Activated T-cell treated with anti-CD3 and anti-CD28 coated beads, Interleukin-2, amount 50 U/mL, for 48 hours (primary cell): ENCODE measurements around the gene TMEM134.
A peak's percentile ranks its signal among the peaks of the same experiment; 100 is the strongest.
"Not testable (repeated sequence)": the region's sequence is repeated elsewhere in the genome, so short reads cannot be mapped to it uniquely, and the experiment has no call there.

Experiments
- DNase-seq, 2 experiments: peaks; one replicate each; pipeline ENCODE4 v3.0.0-alpha.2; 2020

TMEM134 gene

DNA sequence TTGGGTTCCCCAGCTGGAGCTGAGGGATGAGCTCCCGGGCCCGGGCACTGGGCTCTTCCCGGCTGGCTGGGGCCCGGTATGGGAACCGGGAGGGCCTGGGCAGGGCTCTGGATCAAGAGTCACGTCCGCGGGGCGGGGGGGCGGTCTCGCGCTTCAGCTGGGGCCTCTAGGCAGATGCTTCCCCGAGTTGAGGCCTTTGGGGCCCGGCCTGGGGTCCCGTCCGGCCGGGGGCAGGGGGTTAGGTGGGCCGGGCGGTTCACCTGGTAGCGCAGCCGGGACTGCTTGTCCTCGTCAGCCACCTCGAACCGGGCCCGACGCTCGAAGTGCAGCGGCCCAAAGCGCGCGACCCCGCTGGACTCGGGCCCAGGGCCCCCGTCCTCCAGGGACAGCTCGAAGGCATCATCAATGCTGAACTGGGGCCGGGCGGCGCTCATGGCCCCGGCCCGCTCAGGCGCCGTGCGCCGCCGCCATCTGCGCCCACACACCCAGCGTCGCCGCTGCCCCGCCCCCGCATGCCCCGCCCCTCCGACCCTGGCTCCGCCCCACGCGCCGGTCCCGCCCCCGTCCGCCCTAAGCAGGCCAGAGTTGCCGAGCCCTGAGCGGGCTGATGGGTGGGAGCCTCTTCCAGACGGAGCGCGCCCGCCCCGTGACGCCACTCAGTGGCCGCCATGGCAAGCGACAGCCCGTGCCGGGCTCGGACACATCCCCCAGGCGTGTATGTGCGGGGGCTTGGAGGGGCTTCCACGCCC, at the start of gene TMEM134:
TMEM134 (minus strand) TSS at position 493 of the 749 bp plus-strand sequence; CDS start at position 434, 59 bp downstream.
- DNase-seq, result peak; percentile 93 to 94

DNA sequence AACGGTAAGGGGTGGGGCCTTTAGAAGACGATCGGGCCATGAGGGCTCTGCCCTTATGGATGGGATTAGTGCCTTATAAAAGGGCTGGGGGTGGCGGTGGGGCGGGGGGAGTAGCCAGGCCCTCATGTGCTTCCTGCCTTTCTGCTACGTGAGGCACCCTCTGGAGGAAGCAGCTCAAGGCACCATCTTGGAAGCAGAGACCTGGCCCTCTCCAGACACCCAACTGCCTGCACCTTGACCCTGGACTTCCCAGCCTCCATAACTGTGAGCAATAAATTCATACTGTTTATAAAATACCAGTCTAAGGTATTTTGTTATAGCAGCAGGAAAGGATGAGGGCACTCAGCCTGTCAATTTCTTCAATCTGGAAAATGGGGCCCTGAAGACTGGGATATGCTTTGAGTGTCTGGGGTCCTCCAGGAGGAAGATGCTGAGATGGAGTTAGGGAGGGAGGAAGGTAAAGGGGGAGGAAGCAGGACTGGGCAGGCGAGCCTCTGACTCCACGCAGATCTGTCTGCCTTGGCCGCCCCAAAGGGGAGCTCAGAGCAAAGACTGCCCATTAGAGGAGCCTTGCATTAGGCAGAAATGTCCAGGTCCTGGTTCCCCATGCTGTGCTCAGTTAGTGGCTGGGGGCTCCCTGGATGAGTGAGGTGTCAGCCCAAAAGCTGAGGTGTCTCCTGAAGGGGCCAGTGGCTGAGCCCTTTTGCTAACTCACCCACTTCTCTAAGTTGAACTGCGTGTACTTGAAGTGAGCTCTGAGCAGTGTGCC, 48.9 kb upstream of the TMEM134 start:
- DNase-seq, result no peak

- no peak for DNase-seq
Observed at GRCh38 chr11:67516806-67517205, 47.8 kb upstream of the TMEM134 start.

DNA sequence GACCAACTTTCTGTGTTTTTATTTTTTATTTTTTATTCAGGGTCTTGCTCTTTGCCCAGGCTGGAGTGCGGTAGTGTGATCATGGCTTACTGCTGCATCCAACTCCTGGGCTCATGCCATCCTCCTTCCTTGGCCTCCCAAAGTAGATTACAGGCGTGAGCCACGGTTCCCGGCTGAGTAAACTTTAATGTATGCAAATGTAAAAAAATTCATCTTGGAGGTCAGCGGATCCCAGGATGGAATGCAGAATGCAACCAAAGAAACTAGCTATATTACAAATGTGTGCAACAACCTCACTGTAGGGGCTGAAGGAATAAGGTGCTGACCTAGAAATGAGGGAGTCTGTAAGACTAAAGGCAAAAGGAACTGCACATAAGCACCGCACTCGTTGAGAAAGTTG, 45.1 kb upstream of the TMEM134 start:
- no peak for DNase-seq

GRCh38 chr11:67511558-67511957, 42.5 kb upstream of the TMEM134 start:
- DNase-seq, result not testable (repeated sequence)

DNA sequence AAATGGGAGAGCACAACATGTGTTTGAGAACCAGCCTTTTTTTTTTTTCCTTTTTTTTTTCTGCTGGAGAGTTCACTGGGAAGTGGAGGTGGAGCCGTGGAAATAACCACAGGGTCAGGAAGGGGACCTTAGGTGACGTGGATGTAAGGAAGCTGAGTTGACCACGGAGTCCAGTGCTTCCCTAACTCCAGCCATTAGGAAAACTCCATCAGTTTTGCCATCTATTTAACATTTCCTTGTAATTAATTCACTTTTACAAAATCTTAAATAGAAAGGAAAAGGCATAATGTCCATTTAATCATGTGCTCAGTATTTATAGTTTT, 40.9 kb upstream of the TMEM134 start:
- DNase-seq, result no peak

- DNase-seq, result peak; percentile 98
Observed at GRCh38 chr11:67508486-67509121, 39.6 kb upstream of the TMEM134 start.

GRCh38 chr11:67507864-67508485, 38.9 kb upstream of the TMEM134 start, which contains the start of gene CDK2AP2:
TSS of gene CDK2AP2 (minus strand) at chr11:67508162. CDS start at chr11:67508082, 80 bp downstream.
- peak; percentile 99 for DNase-seq

DNA sequence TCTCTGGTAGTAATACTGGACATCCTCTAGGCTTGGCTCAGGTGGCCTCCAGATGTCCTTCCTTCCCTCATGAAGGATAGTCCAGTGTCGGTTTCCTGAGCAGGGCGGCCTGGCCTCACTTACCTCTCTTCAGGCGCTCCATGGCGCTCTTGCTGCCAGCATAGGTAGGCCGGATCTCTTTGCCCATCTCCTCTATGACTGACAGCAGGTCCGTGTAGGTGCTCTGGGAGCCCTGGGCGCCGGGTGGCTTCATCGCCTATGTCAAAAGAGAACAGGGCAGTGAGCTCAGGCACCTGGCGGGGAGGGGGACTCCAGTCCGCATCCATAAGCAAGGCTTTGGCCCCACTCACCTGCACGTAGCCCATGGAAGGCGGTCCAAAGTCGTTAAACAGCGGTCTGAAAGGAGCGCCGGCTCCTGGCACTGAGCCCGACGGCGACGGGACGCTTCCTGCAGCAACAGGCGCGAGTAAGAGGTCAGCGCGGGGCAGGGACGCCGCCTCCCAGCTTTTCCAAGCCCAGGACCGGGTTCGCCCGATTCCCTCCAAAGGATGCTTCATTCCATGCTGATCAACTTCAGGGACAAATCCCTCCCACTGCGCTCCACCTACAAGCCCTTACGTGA, 38.3 kb upstream of the TMEM134 start:
- DNase-seq, result peak in 1 of 2 experiments; percentile 41

DNA sequence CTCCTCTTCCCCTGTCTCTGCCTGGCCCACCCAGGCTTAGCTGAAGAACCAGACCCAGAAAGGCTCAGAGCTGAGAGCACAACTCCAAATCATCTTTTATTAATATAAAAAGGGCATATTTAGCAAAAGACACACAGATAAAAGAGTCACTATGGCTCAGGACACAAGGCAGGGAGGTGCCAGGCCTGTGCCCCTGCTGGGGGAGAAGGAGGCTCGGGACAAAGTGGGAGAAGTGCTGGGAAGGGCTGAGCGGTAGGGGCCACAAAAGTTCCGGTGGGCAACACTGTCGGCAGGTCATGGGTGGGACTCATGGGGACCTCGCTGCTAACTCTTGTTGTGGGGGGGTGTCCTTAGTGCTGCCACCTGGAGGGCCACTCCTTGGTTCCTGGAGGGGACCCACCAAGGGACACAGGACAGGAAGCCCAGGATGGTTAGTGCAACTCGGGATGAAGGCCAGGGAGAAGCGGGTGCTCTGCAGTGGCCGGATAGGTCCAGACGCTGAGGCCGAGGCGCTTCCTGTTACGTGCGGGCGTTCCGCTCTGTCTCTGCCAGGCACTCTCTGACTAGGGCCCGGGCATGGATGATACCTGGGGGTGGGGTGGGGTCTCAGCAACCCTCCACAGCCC, 37.5 kb upstream of the TMEM134 start:
- no peak for DNase-seq

- DNase-seq, result peak; percentile 92 to 95
Observed at GRCh38 chr11:67505605-67506396, 36.8 kb upstream of the TMEM134 start.

DNA sequence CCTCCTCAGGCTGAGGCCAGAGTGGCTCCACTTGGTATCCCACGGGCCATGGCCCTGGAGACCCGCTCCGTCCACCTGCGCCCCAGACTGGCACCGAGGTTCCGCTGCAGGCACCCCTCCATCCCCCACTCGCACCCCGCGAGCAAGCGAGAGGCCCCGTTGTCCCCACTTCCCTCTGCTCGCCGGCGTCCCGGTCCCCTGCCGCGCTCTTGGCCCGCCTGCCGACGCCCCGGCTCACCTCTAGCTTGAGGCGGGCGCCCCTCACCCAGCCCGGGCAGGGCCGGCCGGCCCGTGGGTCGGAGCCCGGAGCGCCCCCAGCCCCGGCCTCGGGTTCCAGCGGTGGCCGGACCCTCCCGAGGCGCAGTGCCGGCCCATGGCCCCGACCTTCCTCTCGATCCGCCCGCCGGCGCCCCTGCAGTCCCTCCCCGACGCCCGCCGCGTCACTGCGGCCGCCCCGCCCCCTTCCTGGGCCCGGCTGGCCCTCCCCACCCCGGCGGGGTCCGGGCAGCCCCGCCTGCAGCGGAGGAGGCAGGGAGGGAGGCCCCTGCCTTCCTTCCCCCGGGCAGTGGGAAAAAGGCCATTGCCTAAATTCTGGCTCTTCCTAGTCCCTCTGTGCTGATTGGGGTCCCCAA, 36.0 kb upstream of the TMEM134 start, which contains the start of gene PITPNM1:
PITPNM1 (minus strand) TSS at position 414 of the 632 bp plus-strand sequence. CDS start 1,183 bp downstream, outside the sequence.
- DNase-seq, result peak; percentile 85 to 89

- DNase-seq, result peak; percentile 56 to 59
Observed at GRCh38 chr11:67504005-67504949, 35.2 kb upstream of the TMEM134 start.

DNA sequence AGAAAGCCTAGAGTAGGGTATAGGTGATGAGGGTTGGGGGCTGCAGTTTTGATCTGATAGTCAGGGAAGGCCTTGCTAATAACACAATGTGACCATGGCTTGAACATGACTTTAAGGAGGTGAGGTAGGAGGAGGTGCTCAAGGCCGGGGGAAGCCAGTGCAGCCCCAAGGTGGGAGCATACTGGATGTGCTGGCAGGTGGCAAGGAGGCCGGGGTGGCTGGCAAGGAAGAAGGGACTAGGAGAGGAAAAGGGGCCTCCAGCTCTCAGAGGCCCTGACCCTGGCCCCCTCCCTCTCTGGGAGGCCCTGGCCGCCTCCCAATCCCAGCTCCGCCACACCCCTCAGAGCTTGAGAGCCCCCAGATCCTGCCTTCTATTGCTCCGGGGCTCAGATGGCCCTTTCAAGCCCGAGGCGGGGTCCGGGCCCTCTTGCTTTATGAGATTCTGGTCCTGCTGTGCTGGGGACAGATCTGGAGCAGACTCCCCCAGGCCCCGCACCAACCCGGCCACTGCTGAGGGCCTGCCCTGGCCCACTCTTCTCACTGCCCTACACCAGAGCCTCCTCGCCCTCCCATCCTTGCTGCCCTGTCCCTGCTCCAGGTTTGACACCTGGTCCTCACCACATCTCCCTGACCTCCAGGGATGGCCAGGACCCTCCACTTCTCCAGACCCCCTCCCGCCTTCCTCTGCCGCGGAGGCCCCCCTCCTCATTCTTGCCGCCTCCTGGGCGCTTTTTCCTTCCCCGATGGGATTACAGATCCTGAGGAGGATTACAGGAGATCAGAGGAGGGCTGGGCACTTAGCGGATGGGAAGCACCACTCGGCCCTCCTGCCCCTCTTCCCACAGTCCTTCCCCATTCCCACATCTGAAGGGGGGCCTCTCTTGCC, 34.3 kb upstream of the TMEM134 start:
- no peak for DNase-seq

- no peak for DNase-seq
Observed at GRCh38 chr11:67502328-67502979, 33.4 kb upstream of the TMEM134 start.

DNA sequence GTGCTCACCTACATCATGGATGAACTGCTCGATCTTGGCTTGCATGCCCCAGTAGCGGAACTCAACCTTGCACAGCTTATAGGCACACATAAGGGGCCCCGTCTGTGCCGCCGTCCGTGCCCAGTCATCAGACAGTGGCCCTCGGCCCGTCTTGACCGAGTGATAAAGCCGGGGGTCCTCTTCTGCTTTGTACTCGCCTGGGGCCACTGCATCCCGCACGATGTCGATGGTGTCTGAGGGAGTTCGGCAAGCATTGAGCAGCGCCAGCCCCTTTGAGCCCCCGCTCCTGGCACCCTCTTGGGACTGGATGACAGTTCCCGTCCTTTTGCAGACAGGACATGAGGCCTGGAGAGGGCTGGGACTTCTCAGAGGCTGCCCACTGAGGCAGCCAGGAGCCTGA, 32.8 kb upstream of the TMEM134 start:
- no peak for DNase-seq

GRCh38 chr11:67500831-67501715, 32.0 kb upstream of the TMEM134 start:
- no peak for DNase-seq
